Gastroesophageal sphincter (tissue), 2 donors: ENCODE results near the gene SLC6A8.

Experiments used
- POLR2A ChIP-seq, 2 donors: fragments of 450-650 bp; IDR thresholded peaks; one replicate each; pipeline ENCODE4 v1.6.1; 2017; ENCODE audit warnings: antibody characterized with exemption in 2 of 2, mild to moderate bottlenecking in 2 of 2, moderate library complexity in 1 of 2
- POLR2AphosphoS5 ChIP-seq: sonication (generic); formaldehyde crosslinking; IDR thresholded peaks from one replicate; pipeline ENCODE4 v1.6.1; 2017; ENCODE audit warnings: antibody characterized with exemption

- TF ChIP-seq POLR2AphosphoS5 (no peak), POLR2A (IDR thresholded peaks at IDR 0.05) (no peak)
Measured at GRCh38 chrX:153731117-153731844, 43.6 kb downstream of the SLC6A8 start.
